Measurements from ENCODE around the gene C1orf146.

The C1orf146 gene

GRCh38 chr1:92273039-92273438, 55.3 kb downstream of the C1orf146 start:
- in situ Hi-C loops (cut with MboI; ENCODE audit: low sequenced_read_pairs) = no loop called here

DNA sequence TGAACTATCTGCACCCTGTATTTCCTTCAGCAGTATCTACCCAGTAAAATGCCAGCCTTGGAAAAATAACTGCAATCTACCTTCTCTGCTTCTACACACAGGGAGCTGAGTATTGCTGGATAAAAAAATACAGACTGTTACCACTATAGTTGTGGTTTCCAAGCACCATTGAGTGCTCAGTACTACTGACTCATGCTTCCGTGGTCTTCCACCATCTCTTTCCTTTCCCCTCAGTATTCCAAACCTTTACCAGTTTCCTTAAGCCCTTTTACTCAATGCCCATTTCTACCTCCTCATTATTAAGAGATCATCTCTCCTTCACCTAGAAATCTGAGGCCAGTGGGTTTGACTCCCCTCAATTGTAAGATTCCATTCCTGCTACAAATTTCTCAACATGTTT, 57.2 kb downstream of the C1orf146 start:
- in situ Hi-C loops (cut with MboI; ENCODE audit: low sequenced_read_pairs) = loop anchor here (25.0 kb wide), 1 partner anchor 763 kb away; the partner anchor contains the start of gene CDC7

DNA sequence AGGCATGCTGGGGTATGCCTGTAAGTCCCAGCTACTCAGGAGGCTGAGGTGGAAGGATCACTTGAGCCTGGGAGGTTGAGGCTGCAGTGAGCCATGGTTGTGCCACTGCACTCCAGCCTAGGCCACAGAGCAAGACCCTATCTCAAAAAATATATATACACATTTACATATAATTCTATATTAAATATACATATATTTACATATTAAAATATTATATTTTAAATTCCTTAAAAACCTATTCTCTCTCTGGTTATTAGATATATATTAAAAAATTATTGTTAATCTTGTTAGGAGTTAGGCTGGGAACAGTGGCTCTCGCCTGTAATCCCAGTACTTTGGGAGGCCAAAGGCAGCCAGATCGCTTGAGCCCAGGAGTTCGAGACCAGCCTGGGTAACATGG, 58.4 kb downstream of the C1orf146 start:
- in situ Hi-C loops (cut with MboI; ENCODE audit: low sequenced_read_pairs) = loop anchor here (25.0 kb wide), 1 partner anchor 764 kb away; the partner anchor contains the start of gene CDC7

- in situ Hi-C loops (cut with MboI; ENCODE audit: low sequenced_read_pairs) = loop anchor here (25.0 kb wide), 1 partner anchor 765 kb away; the partner anchor contains the start of gene CDC7
Observed at GRCh38 chr1:92277105-92277723, 59.5 kb downstream of the C1orf146 start.

DNA sequence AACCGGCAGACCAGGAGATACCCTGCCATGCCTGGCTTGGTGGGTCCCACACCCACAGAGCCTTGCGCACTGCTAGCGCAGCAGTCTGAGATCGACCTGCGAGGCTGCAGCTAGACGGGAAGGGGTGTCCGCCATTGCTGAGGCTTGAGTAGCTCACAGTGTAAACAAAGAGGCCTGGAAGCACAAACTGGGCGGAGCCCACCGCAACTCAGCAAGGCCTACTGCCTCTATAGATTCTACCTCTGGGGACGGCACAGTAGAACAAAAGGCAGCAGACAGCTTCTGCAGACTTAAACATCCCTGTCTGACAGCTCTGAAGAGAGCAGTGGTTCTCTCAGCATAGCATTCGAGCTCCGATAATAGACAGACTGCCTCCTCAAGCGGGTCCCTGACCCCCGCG, 62.1 kb downstream of the C1orf146 start:
- in situ Hi-C loops (cut with MboI; ENCODE audit: low sequenced_read_pairs) = loop anchor here (25.0 kb wide), 1 partner anchor 767 kb away; the partner anchor contains the start of gene CDC7

- in situ Hi-C loops (cut with MboI; ENCODE audit: low sequenced_read_pairs) = loop anchor here (25.0 kb wide), 1 partner anchor 769 kb away; the partner anchor contains the start of gene CDC7
Observed at GRCh38 chr1:92281411-92281810, 63.7 kb downstream of the C1orf146 start.

GRCh38 chr1:92291372-92291999, 73.8 kb downstream of the C1orf146 start:
- in situ Hi-C loops (cut with MboI; ENCODE audit: low sequenced_read_pairs) = loop anchor here (25.0 kb wide), 1 partner anchor 779 kb away; the partner anchor contains the start of gene CDC7
